Breast epithelium (tissue), 3 donors: ENCODE data around the gene GGN.

Experiments used
- CTCF ChIP-seq, 3 donors: fragments of 450-650 bp; IDR thresholded peaks; one replicate each; pipeline ENCODE4 v1.5.1; 2016 to 2017; ENCODE audit warnings: antibody characterized with exemption in 3 of 3, mild to moderate bottlenecking in 3 of 3, moderate library complexity in 3 of 3
- POLR2A ChIP-seq: fragments of 450-650 bp; IDR thresholded peaks from one replicate; pipeline ENCODE4 v1.6.1; 2016; ENCODE audit warnings: antibody characterized with exemption, mild to moderate bottlenecking, moderate library complexity

- TF ChIP-seq CTCF (IDR thresholded peaks at IDR 0.05) (peak in 1 of 3 donors; percentile 10), POLR2A (no peak)
These were observed 30.0 kb upstream of the GGN start for GRCh38 chr19:38417544-38418506.
